Liver (tissue), 3 donors: ENCODE data around the gene ARR3.

ENCODE experiments used
- EGR1 ChIP-seq, 2 donors: IDR thresholded peaks; 2 replicates each; pipeline ENCODE4 v1.6.1; 2016 to 2018; ENCODE audit warnings: antibody characterized with exemption in 2 of 2, low read depth in 2 of 2
- FOXA1 ChIP-seq: IDR thresholded peaks from 2 replicates; pipeline ENCODE4 v1.6.1; 2016; ENCODE audit warnings: antibody characterized with exemption
- GABPA ChIP-seq, 2 donors: IDR thresholded peaks in 1 of 2; conservative IDR thresholded peaks in 1 of 2; 2 replicates each; pipeline ENCODE4 v1.6.1; 2016; ENCODE audit warnings: antibody characterized with exemption in 2 of 2, mild to moderate bottlenecking in 1 of 2, moderate library complexity in 1 of 2
- JUND ChIP-seq, 2 donors: IDR thresholded peaks; 2 replicates each; pipeline ENCODE4 v1.6.1; 2016; ENCODE audit warnings: antibody characterized with exemption in 2 of 2
- NR2F2 ChIP-seq: IDR thresholded peaks from 2 replicates; pipeline ENCODE4 v1.6.1; 2016; ENCODE audit warnings: antibody characterized with exemption
- RAD21 ChIP-seq, 2 donors: IDR thresholded peaks; 2 replicates each; pipeline ENCODE4 v1.6.1; 2016; ENCODE audit warnings: antibody characterized with exemption in 2 of 2, mild to moderate bottlenecking in 2 of 2
- SP1 ChIP-seq: IDR thresholded peaks from 2 replicates; pipeline ENCODE4 v1.6.1; 2018; ENCODE audit warnings: antibody characterized with exemption, mild to moderate bottlenecking
- TAF1 ChIP-seq: conservative IDR thresholded peaks from 2 replicates; pipeline ENCODE4 v1.6.1; 2016; ENCODE audit warnings: antibody characterized with exemption, mild to moderate bottlenecking
- YY1 ChIP-seq: IDR thresholded peaks from 2 replicates; pipeline ENCODE4 v1.6.1; 2016; ENCODE audit warnings: antibody characterized with exemption, mild to moderate bottlenecking
- TF ChIP-seq, protein P1 (sequence below): fragments of 150-350 bp; IDR thresholded peaks from 2 replicates; pipeline ENCODE4 v1.5.1; 2017; ENCODE audit warnings: improper control_type of control experiment, low read depth, low read length; ENCODE audit not compliant: missing input control
- TF ChIP-seq, protein P2 (sequence below): IDR thresholded peaks from 2 replicates; pipeline ENCODE4 v1.6.1; 2016; ENCODE audit warnings: antibody characterized with exemption
- TF ChIP-seq, protein P3 (sequence below): IDR thresholded peaks from 2 replicates; pipeline ENCODE4 v1.6.1; 2016; ENCODE audit warnings: antibody characterized with exemption
- donor health status: healthy.
- donor health status: healthy.

DNA sequence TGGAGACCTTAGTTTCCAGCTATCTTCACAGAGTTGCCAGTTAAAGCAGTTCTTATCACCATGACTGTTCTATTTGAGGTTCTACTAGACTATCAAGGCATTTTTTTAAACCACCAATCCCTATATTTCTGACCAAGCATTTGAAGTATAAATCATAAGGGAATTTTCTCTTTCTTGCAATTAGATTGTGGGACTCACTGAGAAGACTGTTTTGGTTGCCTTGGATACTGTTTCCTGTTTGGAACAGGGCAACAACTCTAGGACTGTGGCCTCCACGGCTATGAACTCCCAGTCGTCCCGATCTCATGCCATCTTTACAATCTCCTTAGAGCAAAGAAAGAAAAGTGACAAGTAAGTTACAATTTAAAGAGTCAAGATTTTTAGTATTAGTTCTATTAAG lies 33.6 kb downstream of the ARR3 start:
- TF ChIP-seq NR2F2 = no peak
- no peak for TF ChIP-seq GABPA (IDR thresholded peaks at IDR 0.05 in 1 of 2, conservative IDR thresholded peaks at IDR 0.05 in 1 of 2)
- TF ChIP-seq, protein P1, sequence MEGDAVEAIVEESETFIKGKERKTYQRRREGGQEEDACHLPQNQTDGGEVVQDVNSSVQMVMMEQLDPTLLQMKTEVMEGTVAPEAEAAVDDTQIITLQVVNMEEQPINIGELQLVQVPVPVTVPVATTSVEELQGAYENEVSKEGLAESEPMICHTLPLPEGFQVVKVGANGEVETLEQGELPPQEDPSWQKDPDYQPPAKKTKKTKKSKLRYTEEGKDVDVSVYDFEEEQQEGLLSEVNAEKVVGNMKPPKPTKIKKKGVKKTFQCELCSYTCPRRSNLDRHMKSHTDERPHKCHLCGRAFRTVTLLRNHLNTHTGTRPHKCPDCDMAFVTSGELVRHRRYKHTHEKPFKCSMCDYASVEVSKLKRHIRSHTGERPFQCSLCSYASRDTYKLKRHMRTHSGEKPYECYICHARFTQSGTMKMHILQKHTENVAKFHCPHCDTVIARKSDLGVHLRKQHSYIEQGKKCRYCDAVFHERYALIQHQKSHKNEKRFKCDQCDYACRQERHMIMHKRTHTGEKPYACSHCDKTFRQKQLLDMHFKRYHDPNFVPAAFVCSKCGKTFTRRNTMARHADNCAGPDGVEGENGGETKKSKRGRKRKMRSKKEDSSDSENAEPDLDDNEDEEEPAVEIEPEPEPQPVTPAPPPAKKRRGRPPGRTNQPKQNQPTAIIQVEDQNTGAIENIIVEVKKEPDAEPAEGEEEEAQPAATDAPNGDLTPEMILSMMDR = no peak
- TF ChIP-seq, protein P2, sequence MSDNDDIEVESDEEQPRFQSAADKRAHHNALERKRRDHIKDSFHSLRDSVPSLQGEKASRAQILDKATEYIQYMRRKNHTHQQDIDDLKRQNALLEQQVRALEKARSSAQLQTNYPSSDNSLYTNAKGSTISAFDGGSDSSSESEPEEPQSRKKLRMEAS = no peak
- TF ChIP-seq SP1 = no peak
- no peak for TF ChIP-seq RAD21 (IDR thresholded peaks at IDR 0.05)
- no peak for TF ChIP-seq FOXA1
- TF ChIP-seq TAF1 = no peak
- TF ChIP-seq YY1 = no peak
- TF ChIP-seq EGR1 (IDR thresholded peaks at IDR 0.05; ENCODE audit: low read depth in 2 of 2) = no peak
- TF ChIP-seq, protein P3, sequence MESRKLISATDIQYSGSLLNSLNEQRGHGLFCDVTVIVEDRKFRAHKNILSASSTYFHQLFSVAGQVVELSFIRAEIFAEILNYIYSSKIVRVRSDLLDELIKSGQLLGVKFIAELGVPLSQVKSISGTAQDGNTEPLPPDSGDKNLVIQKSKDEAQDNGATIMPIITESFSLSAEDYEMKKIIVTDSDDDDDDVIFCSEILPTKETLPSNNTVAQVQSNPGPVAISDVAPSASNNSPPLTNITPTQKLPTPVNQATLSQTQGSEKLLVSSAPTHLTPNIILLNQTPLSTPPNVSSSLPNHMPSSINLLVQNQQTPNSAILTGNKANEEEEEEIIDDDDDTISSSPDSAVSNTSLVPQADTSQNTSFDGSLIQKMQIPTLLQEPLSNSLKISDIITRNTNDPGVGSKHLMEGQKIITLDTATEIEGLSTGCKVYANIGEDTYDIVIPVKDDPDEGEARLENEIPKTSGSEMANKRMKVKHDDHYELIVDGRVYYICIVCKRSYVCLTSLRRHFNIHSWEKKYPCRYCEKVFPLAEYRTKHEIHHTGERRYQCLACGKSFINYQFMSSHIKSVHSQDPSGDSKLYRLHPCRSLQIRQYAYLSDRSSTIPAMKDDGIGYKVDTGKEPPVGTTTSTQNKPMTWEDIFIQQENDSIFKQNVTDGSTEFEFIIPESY = no peak
- TF ChIP-seq JUND (IDR thresholded peaks at IDR 0.05) = no peak
